ENCODE data around the gene TP53I11. TPM values are rescaled to one million over a fixed set of nuclear protein-coding genes. Genes with fewer than 3 reads are reported as not detected.

Gene TP53I11
- polyA plus RNA-seq, 2 donors = 10.3 to 37.2 TPM

DNA sequence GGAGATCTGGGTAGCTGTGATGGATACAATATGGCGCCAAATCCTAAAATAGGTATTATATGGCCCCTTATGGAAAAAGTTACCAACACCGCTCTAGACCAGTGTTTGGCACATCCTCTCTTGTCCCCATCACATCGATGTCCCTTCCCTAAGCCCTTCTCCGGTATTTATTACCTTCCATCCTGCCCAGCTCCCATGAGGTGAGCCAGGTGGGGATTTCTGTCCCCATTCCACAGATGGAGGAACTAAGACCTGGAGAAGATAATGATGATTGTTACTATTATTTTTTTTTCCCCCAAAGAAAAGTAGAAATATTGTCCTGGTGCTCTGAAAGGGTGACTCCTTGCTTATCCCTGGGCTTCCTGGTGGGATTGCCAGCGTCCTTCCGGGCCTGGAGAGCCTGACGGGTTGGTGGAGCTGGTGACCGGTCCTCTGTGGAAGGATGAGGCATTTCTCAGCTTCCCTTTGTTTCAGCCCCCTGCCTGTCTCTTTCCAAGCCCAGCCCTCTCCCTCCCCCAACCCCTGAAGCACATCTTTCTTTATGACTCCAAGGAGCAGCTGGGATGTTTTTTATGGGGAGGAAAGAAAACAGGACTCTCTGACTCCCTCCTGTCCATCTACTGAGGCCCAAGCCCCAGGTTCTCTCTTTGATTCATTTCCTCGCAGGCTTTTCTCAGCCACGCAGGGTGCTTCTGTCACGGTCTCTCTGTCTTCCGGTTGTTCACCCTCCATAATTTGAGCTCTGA is 65.4 kb downstream of the TP53I11 start:
- no peak overlapping the region for H3K4me3 ChIP-seq (ENCODE audit: low read depth in 1 of 2, low read length in 2 of 2)
- WGBS, 2 donors = 86 to 87% methylated on average over 12 of the region's 12 CpGs
- H3K27ac ChIP-seq (ENCODE audit: low read depth in 2 of 2, low read length in 1 of 2) = peak overlapping the region in 1 of 2 donors; percentile 21
- peaks cover 0 to 2% of the 10 kb centered on the region in 2 donors for H3K9me3 ChIP-seq (ENCODE audit: control insufficient read depth in 2 of 2, insufficient read depth in 1 of 2, low read depth in 1 of 2, low read length in 1 of 2)
- H3K4me1 ChIP-seq (ENCODE audit: control insufficient read depth in 2 of 2, insufficient read depth in 2 of 2, low read length in 1 of 2) = peaks cover 0 to 3% of the 10 kb centered on the region in 2 donors
- no peaks in the 10 kb centered on the region for H3K27me3 ChIP-seq (ENCODE audit: control insufficient read depth in 1 of 2, insufficient read depth in 2 of 2, low read length in 2 of 2)
- no peaks in the 10 kb centered on the region for H3K36me3 ChIP-seq (ENCODE audit: control insufficient read depth in 2 of 2, insufficient read depth in 2 of 2, low read length in 1 of 2)

DNA sequence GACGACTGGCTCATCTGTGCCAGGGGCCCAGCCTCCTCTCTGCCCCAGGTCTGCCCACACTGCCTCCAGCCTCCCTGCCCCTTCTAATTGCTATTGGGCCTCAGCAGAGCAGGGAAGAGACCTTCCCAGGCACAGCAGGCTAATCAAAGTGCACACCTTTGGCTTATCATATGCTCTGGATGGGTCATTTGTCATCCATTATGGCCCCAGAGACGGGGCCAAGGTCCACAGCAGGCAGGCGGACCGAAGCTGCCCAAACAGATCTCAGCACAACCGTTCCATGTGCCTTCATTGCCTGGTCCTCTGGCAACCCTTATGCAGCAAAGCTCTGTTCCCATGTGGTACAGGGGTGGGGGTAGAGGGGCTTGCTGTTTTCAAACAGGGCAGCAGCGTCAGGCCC is 66.6 kb downstream of the TP53I11 start:
- Histone ChIP-seq H3K4me1 (ENCODE audit: control insufficient read depth in 2 of 2, insufficient read depth in 2 of 2, low read length in 1 of 2) (no peaks in the 10 kb centered on the region), H3K27ac (ENCODE audit: low read depth in 2 of 2, low read length in 1 of 2) (no peak overlapping the region)
- WGBS, 2 donors = 83 to 93% methylated on average over 6 of the region's 6 CpGs

DNA sequence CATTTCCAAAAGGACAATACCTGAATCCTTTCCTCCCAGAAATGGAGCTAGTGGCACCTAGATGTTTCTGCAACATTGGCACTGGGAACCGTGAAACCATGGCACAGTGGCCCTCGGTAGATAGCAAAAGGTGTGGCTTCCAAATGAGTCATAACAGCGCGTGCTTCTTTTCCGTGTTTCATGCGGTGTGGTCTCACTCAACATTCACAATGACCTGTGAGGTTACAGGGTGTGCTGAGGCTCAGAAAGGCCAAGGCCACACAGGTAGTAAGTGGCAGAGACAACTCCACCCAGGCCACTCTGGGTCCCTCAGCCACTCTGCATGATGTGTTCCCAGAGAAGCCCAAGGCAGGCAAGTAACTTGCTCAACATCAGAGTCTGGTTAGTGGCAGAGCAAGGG is 67.4 kb downstream of the TP53I11 start:
- H3K27me3 ChIP-seq (ENCODE audit: control insufficient read depth in 1 of 2, insufficient read depth in 2 of 2, low read length in 2 of 2) = peaks cover 0 to 1% of the 10 kb centered on the region in 2 donors
- WGBS, 2 donors = 42 to 45% methylated on average over 6 of the region's 6 CpGs
- no peaks in the 10 kb centered on the region for H3K36me3 ChIP-seq (ENCODE audit: control insufficient read depth in 2 of 2, insufficient read depth in 2 of 2, low read length in 1 of 2)
- no peaks in the 10 kb centered on the region for H3K4me1 ChIP-seq (ENCODE audit: control insufficient read depth in 2 of 2, insufficient read depth in 2 of 2, low read length in 1 of 2)
- H3K9me3 ChIP-seq (ENCODE audit: control insufficient read depth in 2 of 2, insufficient read depth in 1 of 2, low read depth in 1 of 2, low read length in 1 of 2) = peaks cover 0 to 2% of the 10 kb centered on the region in 2 donors
- no peak overlapping the region for H3K4me3 ChIP-seq (ENCODE audit: low read depth in 1 of 2, low read length in 2 of 2)
- no peak overlapping the region for H3K27ac ChIP-seq (ENCODE audit: low read depth in 2 of 2, low read length in 1 of 2)

More for the DNA sequence above, 66.6 kb downstream of the TP53I11 start:
- Histone ChIP-seq H3K4me3 (ENCODE audit: low read depth in 1 of 2, low read length in 2 of 2) (no peak overlapping the region), H3K36me3 (ENCODE audit: control insufficient read depth in 2 of 2, insufficient read depth in 2 of 2, low read length in 1 of 2) (no peaks in the 10 kb centered on the region), H3K27me3 (ENCODE audit: control insufficient read depth in 1 of 2, insufficient read depth in 2 of 2, low read length in 2 of 2) (no peaks in the 10 kb centered on the region), H3K9me3 (ENCODE audit: control insufficient read depth in 2 of 2, insufficient read depth in 1 of 2, low read depth in 1 of 2, low read length in 1 of 2) (peaks cover 0 to 2% of the 10 kb centered on the region in 2 donors)

Other genes with a start within 250 kb of the TP53I11 start
- gene TSPAN18, start 223.9 kb downstream of the TP53I11 start, polyA plus RNA-seq = 1 to 10 TPM; 2.2 to 3.1 TPM
- gene PRDM11, start 195.8 kb upstream of the TP53I11 start, polyA plus RNA-seq = 1 to 10 TPM; 2.5 to 2.6 TPM

Data from esophagus (tissue), 2 donors.